Measurements from ENCODE around the gene TARBP2.

The TARBP2 gene, protein sequence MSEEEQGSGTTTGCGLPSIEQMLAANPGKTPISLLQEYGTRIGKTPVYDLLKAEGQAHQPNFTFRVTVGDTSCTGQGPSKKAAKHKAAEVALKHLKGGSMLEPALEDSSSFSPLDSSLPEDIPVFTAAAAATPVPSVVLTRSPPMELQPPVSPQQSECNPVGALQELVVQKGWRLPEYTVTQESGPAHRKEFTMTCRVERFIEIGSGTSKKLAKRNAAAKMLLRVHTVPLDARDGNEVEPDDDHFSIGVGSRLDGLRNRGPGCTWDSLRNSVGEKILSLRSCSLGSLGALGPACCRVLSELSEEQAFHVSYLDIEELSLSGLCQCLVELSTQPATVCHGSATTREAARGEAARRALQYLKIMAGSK

DNA sequence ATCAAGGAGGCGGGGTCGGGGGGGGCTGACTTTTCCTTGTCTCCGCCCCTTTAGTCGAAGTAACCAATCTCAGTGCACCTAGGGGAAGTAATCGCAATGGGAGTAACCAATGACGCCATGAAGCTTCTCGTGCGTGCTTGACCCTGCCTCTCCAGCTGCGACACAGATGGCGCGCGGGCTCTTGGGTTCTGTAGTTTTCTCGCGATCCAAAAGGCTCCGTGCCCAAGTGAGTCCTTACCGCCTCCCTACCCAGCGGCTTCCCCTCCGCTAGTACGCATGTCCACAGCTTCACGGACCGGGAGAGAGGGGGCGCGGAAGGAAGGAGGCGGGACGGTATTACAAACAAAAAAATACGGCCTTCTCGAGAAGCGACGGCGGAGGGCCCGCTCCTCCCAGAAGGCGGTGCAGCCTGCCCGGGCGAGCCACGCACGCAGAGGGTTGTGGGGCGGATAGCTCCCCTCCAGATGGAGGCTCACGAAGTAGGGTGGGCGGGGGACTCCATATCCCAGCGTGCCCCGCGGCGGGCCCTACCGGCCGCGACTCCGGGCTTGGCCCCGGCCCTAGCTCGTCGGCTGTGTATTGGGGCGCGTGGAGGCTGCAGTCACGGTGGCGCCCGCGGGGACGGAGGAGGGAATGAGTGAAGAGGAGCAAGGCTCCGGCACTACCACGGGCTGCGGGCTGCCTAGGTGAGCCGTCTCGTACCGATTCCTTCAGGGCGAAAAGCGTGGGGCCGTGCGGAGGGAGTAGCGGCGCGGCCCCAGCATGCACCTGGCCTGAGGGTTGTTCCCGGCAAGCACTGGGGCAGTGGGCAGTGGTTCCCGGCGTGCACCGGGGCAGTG is at the start of gene TARBP2:
Gene TARBP2 (plus strand): TSS at position 508 of the 839 bp plus-strand sequence. CDS start 126 bp downstream, at position 634.
- FAIRE-seq = peak; percentile 95

DNA sequence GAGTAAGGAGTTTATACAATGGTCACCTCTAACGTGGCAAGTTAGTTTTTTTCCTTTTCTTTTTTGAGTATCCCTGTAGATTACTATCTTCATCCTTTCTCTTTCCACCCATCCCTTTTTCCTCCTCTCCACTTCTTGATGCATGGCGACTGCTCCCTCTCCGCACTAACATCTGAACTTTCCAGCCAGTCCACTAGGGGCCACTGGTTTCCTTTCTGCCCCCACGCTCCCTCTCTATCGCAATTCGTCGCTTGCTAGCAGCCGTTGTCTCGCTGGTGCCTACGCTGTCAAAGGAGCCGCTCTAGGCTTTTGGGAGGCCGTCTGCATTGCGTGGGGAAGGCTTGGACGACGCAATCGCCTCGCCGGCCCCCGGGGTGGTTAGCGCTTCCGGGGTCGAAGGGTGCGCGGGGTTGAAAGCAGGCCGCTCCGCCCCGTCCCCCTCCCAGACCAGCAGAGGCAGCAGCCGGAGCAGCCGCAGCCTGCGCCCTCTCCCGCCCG is 49.4 kb upstream of the TARBP2 start, which contains the start of gene PCBP2:
Gene PCBP2 (plus strand): TSS at position 442 of the 498 bp plus-strand sequence. CDS start 2,699 bp downstream, outside the sequence.
- FAIRE-seq = peak; percentile 91

DNA sequence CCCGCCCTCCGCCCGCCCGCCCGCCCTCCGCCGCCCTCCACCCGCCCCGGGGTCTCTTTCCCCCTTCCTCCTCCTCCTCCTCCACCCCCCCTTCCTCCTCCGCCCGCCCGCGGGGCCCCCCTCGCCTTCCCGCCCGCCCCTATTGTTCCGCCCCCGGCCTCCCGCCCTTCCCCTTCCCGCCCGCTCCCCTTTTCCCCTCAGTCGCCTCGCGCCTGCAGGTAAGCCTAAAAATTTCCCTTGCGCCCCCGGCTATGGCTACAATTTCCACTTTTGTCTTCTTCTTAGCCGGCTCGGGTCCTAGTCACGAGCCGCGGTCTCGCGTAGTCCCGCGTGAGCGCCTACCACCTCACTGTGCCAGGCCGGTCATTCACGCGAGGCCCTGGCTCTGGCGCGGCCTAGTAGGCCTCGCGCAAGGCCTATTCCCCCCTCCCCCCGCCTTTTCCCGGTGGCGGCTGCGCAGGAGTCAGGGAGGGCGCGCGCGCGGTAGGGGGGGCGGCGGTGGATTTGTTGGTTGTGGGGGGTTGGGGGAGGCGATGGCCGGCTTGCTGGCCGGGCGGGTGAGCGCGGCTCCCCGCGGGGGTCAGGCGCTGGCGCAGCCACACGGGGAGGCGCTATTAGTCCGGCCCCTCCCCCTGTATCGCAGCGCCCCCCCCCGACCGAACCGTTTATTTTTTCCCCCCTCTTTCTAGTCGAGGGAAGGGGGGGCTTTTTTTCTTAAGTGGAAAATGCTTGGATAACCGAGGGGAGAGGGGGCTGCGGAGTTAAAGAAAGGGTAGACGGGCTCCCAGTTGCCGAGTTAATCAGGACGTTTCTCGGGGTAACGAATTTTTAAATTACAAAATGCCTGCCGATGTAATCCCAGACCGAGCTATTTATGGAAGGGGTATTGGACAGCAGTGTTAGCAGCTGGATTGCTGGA is 48.7 kb upstream of the TARBP2 start:
- no peak for FAIRE-seq

DNA sequence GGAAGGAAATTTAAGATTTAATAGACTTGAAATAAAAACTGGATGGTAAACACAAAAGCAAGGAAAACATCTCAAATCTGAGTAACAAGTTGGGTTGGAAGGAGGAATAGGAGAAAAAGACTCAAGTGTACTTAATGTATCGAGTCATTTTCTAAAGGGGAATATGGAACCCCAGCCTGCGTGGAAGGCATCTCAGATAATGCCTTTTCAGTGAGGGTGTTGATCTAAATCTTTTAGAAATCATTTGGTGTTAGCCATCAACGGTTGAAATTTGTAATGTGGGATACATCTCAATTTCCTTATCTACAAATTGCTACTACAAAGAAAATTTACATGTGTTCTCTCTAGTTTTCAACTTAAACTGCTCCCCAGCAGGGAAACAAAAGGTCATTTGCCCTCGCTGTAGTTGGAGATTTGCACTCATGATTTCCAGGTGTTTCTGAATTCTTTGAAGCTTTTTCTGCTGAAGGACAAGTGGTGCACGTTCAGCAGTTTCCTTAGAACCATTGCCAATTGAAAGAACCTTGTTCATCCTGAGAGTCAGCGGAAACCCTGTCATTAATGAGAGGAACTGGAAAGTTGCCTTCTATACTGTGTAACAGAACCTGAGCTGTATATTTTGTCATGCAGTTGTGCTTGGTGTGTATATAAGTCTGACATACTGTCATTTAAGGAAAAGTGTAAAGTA is 47.0 kb upstream of the TARBP2 start:
- no peak for FAIRE-seq

DNA sequence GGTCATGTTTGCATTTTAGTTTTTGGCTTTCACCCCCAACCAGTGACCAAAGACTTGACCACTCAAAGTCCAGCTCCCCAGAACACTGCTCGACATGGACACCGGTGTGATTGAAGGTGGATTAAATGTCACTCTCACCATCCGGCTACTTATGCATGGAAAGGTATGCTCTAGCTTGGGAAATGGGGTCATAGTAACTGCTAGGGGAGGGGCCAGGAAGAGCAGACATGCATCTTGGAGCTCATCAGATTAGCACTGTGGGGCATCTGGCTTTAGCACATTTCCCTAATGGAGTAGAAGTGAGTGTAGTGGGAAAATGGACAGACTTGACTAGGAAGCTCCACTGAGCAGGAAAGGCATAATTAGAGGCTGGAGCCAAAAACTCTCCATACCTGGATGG is 46.4 kb upstream of the TARBP2 start:
- no peak for FAIRE-seq

DNA sequence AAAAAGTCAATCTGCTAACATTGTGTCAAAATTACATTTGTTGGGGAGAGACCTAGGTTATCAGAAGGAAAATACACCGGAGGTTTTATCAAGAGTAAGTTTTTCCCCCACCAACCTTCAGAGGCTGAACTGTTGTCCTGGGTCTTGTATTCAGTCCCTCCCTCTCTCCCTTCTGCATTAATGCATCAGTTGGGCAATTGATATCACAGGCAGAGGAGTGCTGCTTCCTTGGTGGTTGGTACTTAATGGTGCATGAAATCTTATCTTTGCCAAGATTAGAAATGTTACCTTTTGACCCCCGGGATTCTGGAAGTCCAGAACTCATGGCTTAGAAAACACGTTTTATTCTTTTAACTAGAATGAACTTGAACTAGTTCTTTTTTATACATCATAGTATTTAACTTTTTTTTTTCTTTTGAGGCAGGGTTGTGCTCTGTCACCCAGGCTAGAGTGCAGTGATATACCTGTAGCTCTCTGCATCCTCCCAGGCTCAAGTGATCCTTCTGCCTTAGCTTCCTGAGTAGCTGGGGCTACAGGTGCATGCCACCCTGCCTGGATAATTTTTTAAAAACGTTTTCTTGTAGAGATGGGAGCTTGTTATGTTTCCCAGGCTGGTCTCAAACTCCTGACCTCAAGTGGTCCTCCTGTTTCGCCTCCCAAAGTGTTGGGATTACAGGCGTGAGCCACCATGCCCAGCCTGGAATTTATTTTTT is 44.3 kb upstream of the TARBP2 start:
- FAIRE-seq = no peak

DNA sequence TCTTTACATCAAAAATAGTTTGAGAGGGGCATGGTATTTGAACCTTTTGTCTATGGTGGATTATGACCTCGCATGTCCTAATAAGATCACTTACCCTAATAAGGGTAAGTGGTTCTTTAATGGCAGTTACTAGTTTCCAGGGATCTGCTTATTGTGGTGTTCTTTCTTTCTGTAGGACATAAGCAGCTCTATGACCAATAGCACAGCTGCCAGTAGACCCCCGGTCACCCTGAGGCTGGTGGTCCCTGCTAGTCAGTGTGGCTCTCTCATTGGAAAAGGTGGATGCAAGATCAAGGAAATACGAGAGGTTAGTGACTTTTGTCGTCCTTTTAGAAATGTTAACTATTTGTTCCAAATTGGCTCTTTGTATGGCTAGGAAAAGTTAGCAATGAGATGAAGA is 42.0 kb upstream of the TARBP2 start:
- FAIRE-seq = no peak

DNA sequence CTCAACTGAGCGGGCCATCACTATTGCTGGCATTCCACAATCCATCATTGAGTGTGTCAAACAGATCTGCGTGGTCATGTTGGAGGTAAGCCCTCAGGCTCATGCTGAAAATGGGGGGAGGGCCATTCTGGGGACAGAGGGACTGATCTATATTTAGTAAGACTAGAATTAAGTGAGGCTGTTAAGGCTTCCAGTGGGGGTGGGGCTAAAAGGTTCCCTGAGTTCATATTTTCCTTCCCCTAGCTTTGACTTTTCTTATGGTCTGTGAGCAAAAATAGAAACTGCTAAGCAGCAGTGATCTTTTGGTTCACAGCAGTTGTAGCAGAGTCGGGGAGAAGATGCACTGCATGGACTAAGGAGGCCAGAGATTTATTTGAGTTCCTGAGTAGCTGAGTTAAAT is 40.0 kb upstream of the TARBP2 start:
- no peak for FAIRE-seq

DNA sequence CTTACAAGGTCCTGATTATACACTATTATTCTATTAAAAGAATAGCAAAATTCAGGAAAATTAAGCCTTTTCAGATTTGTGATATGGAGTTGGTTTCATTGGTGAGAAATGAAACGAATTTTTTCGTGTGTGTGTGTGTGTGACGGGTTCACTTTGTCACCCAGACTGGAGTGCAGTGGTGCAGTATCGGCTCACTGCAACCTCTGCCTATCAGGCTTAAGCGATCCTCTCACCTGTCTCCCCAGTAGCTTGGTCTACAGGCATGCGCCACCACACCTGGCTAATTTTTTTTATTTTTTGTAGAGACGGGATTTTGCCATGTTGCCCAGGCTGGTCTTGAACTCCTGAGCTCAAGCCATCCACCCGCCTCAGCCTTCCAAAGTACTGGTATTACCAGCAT is 39.5 kb upstream of the TARBP2 start:
- FAIRE-seq = no peak

DNA sequence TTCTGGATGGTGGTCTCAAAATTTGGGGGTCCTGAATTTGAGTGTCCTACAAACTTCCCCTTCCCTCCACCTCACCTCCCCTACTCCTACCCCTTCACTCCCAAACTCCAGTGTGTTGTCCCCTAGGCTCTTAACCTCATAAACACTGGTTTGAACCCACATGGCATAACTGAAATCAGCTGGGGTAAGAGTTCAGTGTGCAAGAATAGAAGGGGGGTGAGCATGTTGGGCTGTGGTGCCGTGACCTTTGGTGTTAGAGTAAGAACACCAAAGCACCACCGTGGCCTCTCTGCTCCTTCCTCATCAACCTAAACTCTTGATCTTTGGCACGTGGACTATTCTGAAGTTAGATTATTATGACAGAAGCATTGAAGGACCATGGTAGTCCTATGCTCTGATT is 38.1 kb upstream of the TARBP2 start:
- no peak for FAIRE-seq

DNA sequence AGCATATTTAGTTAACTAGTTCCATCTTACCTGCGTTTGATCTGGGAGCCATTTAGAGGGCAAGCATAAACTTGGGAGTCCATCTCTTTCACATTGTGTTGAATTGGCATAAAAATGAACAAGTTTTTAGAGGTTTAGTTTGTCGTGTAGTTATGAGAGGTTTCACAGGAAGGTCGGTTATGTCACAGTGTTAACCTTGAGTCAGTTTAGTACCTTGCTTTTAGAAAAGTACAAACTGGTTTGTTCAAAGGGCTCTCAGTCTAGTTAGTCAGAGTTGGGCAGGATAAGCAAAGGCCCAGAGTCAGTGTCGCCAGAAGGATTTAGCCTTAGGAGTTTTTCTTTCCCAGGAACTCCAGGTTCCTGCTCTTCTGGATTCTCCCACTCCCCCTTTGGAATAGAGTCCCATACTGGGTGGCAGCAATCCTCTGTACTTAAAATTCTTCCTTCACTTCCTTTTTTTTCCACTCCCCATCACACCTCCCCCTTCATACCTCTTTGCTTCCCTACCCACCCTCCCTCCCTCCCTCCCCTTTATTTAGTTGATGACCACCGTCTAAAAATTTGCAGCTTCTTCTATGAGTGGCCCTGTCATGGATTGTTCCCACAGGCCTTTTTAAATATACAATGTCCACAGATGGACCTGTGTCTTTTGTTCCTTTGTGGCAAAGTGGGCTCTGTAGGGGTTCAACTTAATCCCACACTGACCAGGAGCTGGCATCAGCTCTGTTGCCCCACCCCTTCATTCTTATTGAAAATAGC is 37.1 kb upstream of the TARBP2 start:
- FAIRE-seq = no peak

DNA sequence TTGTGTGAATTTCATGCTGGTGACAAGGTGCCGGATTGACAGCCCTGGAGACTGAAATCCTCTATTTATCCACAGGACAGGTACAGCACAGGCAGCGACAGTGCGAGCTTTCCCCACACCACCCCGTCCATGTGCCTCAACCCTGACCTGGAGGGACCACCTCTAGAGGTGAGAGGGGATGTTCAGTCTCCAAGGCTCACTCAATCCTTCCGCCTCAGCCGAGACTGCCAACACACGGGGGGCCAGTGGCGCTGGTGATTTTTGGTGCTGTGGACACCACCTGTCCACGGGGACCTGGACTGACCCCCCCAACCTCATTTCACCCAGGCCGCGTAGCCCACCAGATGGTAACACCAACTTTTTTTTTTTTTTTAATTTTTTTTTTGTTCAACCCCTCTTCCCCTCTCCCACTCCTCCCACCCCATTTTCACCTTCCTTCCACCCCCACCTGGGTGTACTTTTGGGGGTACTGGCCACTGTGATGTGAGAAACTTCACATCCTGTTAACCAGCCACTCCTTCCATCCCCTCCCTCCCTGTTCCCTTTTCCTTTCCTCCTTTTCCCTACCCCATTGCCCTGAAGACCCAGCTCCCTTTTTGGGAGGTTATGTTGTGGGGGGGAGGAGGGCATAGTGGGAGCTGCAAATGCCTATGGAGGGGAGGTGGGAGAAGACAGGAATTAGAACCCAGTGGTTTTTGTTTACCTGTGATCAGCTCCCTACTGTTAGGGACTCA is 36.2 kb upstream of the TARBP2 start:
- no peak for FAIRE-seq

DNA sequence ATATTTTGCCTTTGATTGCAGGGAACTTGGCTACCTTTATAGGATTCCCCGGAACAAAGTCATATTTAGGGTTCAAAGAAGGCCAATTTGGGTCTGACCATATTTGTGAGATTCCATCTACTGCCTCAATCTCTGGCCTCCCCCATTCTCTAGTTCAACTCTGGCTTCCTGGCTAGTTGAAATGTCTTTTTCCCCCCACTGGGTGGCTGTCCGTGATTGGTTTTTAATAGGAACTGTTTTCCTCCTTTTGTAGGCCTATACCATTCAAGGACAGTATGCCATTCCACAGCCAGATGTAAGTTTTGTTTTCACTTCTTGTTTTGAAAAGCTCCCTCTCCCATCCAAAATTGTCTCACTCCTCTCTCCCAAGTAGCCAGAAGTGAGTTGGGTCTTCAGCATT is 35.4 kb upstream of the TARBP2 start:
- FAIRE-seq = no peak

DNA sequence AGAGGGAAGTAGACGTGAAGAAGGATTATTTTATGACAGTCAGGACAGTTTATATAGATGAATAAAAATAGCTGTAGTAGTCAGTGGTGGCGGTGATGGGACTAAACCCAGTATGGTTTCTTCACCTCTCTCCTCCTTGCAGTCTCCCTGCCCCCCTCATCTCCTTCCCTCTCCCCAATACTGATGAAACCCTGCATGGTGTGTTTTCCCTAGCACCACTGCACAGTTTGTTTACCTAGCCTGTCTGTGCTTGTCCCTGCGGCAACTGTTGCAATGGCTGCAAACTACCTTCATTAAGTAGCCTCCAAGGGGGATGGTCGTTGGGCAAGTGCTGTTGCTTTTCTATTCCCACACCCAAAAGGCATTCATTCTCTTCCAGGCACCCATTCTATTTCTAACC is 34.4 kb upstream of the TARBP2 start:
- FAIRE-seq = no peak

DNA sequence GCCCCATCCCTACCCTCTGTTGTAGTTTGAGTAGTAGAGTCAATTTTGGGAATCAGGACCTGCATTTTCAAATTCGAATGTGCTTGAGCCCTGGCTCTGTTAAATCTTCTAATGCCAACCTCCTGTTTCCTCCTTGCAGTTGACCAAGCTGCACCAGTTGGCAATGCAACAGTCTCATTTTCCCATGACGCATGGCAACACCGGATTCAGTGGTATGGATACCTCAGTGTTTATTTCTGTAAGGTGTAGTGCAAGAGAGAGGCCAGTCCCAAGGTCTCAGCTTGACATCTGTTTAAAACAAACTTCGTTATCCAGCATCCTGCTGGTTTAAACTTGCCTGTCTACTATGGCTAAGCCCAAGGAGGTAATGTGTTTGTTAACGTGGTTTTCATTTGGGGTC is 34.0 kb upstream of the TARBP2 start:
- FAIRE-seq = no peak

DNA sequence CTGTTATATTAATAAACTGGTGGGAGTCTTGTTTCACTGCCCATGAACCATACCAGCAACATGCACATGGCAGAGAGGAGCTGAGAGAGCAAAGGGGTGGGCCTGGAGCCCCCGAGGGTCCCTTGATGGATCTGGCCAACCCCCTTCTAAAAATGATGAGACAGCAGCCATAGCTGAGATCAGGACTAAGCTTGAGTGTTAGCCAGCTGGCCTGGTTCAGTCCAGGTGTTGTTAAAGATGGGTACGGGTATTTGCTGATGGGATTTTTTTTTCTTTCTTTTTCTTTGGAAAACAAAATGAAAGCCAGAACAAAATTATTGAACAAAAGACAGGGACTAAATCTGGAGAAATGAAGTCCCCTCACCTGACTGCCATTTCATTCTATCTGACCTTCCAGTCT is 33.2 kb upstream of the TARBP2 start:
- no peak for FAIRE-seq

DNA sequence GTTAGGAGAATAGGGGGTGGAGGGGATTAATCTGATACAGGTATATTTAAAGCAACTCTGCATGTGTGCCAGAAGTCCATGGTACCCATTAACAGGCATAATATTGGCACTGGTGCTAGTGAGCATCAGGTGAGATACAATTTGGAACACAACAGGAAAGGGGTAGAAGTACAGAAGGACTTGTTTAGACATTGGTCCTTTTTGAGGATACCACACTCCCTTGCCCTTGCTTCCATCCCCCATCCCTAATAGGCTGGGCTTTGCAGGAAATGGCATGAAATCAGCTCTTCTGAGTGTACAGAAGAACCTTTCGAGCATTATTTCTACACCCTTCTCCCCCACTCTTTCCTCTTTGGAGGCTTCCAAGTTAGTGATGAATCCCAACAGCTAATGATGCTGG is 32.8 kb upstream of the TARBP2 start:
- no peak for FAIRE-seq

DNA sequence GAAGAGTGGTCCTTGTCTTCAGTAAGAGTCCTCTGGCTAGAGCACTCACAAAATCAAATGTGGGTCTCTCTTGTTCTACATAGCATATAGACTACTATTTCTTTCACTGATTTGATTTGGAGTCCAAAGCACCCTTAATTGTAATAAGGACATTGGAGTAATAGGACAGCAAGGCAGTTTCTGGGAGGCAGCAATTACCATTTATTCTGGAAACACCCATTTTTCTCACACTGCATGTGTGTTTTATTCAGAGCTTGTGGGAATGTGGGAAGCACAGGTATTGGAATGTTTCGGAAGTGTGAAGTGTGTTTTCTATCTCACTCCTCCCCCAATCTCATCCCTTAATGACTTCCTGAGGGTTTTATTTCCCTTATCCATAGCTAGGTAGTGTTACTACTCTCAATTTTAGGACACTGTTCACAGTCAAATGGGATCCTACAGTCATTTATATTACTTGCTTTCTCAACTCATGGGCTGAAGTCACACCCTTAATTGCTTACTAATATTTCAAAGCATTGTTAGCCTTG is 29.0 kb upstream of the TARBP2 start:
- no peak for FAIRE-seq

DNA sequence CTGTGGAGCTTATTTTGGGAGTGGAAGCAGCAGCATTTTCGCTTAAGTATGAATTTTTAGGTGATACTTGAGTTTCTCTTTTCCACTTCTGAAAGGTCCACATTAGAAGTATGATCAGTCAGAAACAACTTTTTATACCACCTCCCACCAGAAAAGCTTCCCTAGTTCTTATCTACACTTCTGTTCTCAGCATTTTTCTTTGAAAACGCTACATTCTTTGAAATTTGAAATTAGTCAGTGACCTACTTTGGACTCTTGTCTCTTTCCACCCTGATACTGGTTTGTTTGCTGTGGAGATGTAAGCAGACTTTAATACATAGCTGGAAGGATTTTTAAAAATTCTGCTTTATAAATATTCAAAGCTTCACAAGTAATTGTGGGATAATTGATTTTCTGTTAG is 27.0 kb upstream of the TARBP2 start:
- no peak for FAIRE-seq

DNA sequence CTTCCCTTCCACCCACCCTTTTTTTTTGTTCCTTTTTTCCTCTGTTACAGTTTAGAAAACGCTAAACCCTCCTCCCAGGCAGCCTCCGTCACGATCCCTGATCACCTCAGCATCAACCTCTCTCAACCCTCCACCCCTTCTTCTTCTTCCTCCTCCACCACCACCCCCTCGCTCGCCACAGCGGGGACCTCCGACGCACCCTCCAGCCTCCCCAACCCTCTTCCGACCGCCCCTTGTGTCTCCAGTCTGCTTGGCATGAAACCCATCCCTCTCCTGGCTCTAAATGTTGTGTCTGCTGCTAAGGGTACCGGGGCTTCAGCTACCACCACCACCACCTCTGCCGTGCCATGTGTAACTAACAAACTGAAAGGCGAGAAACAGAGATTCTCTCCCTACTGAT is 26.3 kb upstream of the TARBP2 start:
- FAIRE-seq = no peak
